ENCODE results near the gene ADGRA1.

ADGRA1 gene

DNA sequence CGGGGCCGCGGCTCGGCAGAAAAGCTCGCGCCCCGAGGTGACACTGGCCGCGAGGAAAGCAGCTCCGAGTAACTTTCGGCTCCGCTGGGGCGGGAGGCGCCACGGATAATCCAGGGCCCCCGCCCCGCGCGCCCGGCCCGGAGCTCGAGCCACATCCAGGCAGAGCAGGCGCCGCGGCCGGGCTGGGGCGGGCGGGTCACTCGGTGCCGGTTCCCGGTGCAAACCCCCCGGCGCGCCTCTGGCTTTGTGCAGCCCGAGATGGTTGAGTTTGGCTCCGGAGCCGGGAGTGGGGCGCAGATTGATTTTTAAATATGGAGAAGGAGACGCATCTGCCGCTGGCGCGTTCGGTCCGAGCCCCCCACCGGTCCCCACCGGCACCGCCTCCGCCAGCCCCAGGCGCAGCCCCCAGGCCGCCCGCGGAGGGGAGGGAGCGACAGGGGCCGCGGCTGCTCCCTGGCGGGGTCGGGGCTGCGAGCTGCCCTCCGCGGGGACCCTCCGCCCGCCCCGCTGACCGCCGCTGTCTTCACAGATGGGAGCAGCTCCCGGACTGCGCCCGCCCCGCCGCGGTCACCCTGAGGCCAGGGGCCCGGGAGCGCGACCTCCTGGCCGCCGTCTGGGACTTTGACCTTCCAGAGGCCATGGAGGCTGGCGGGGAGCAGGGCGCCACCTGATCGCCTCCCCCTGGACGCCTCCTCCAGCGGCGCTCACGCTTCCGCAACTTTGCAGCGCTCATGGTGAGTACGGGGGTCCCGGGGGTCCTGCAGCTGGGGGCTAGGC lies 643 bp downstream of the ADGRA1 start:
- DNase-seq (ENCODE audit: low read depth) = no peak
- TF ChIP-seq, protein P1, sequence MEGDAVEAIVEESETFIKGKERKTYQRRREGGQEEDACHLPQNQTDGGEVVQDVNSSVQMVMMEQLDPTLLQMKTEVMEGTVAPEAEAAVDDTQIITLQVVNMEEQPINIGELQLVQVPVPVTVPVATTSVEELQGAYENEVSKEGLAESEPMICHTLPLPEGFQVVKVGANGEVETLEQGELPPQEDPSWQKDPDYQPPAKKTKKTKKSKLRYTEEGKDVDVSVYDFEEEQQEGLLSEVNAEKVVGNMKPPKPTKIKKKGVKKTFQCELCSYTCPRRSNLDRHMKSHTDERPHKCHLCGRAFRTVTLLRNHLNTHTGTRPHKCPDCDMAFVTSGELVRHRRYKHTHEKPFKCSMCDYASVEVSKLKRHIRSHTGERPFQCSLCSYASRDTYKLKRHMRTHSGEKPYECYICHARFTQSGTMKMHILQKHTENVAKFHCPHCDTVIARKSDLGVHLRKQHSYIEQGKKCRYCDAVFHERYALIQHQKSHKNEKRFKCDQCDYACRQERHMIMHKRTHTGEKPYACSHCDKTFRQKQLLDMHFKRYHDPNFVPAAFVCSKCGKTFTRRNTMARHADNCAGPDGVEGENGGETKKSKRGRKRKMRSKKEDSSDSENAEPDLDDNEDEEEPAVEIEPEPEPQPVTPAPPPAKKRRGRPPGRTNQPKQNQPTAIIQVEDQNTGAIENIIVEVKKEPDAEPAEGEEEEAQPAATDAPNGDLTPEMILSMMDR (IDR thresholded peaks at IDR 0.05; ENCODE audit: insufficient read depth, low read depth, low read length, missing control alignments) = no peak
- no peak overlapping the region for H3K4me3 ChIP-seq (ENCODE audit: low read length)

DNA sequence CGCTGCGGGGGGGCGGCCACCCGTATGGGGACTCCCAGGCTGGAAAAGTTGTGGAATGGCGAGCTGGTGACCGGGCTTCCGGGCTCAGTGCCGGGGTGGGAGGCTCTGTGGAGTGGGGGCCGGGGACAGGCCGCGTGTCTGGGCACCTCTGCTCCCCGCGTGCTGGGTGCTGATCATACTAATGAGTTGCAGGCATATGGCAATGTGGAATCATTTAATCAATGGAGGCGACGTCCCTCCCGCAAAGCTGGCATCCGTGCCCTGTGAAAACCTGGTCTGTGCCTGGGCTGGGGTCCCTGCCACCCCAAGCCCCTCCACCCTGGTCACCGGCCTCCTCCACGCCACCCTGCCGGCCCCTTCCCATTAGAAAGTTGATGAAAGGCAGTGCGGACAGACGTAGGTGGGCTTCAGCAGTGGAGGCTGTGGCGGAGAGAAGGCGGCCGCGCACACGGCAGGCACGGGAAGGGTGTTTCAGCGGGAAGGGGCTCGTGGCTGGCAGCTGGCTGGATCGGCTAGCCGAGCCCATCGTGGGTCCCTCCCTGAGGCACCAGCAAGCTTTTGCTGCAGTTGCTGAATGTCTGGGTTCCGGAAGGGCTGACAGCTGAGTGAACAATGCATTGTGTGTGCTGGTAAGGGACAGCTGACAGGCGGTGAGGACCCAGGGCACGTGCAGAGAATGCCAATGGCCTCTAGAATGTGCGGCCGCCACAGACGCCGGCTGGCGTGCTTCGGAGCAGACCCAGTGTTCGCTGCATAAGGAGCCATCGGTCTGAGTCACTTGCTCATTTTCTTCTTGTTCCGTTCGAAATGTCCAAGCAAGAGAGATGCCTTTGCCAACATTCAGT lies 1.5 kb downstream of the ADGRA1 start:
- H3K4me3 ChIP-seq (ENCODE audit: low read length) = no peak overlapping the region
- DNase-seq (ENCODE audit: low read depth) = no peak
- TF ChIP-seq, protein P1 (IDR thresholded peaks at IDR 0.05; ENCODE audit: insufficient read depth, low read depth, low read length, missing control alignments) = no peak

DNA sequence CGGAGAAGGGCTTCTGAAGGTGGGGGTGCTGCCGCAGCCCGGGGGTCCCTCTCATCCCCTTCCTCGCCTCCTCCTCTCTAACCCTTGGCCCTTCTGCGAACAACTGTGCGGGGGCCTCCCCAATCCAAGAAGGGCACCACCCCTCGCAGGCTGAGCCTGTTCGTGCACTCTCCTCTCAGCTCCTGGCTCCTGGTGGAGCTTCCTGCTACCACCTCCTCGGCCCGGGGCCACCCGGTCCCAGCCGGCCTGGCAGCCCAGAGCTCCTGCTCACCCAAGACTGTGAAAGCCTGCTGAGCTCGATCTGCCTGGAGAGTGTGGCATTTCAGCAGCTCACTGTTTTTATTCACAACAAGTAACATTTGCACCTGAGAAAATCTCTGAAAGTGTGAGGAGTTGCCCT lies 2.4 kb downstream of the ADGRA1 start:
- no peak overlapping the region for H3K4me3 ChIP-seq (ENCODE audit: low read length)
- TF ChIP-seq, protein P1 (IDR thresholded peaks at IDR 0.05; ENCODE audit: insufficient read depth, low read depth, low read length, missing control alignments) = no peak
- DNase-seq (ENCODE audit: low read depth) = no peak

DNA sequence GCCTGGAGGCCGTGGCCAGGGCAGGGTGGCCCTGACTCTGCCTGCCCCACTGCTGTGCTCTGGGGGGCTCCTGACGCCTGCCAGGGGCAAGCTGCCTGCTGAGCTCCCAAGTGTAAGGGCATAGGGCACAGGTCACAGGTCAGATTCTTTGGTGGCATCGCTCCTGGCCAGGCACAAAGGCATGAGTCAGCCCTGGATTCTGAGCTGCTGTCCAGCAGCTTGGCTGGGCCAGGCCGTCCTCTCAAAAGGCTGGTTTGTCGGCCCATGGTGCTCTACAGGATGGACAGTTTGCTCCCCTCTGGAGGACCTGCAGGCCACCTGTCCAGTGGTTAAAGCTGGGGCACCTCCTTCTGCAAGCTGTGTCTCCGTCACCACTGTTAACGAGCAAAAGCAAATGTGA lies 2.9 kb downstream of the ADGRA1 start:
- DNase-seq (ENCODE audit: low read depth) = no peak
- H3K4me3 ChIP-seq (ENCODE audit: low read length) = no peak overlapping the region
- TF ChIP-seq, protein P1 (IDR thresholded peaks at IDR 0.05; ENCODE audit: insufficient read depth, low read depth, low read length, missing control alignments) = no peak

DNA sequence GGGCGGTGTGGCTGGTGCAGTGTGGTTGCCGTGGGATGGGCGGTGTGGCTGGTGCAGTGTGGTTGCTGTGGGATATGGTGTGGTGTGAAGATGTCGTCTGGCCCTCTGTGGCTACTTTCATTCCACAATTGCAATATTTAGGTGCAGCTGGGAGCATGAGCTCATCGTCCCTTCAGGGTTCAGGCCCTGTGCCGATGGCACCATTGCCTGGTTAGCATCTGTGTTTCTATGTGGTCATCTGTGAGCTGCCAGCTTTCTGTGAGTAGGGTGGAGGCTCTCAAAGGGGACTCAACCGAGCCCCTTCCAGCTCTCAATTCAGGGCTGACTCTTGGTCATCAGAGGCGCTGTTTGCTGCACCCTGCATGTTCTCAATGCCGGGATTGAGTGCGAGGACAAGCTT lies 3.6 kb downstream of the ADGRA1 start:
- no peak overlapping the region for H3K4me3 ChIP-seq (ENCODE audit: low read length)
- TF ChIP-seq, protein P1 (IDR thresholded peaks at IDR 0.05; ENCODE audit: insufficient read depth, low read depth, low read length, missing control alignments) = no peak
- no peak for DNase-seq (ENCODE audit: low read depth)

DNA sequence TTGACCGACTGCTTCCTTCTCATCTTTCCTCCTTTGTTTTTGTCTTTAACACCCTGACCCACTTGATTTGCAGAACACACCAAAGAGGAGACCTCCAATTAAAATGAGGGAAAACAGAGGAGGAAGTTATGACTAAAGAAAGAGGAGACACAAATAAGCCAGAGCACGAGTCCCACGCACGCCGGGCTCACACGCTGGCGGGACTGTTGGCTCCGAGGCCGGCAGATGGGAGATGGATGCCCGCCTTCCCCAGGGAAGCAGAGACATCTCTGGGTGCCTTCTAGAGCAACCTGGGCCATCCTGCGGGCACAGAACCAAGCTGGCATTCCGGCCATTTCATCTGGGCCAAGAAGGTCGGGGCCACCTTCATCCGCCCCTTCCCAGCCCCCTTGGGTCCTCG lies 5.6 kb downstream of the ADGRA1 start:
- no peak for DNase-seq (ENCODE audit: low read depth)
- TF ChIP-seq, protein P1 (IDR thresholded peaks at IDR 0.05; ENCODE audit: insufficient read depth, low read depth, low read length, missing control alignments) = no peak
- H3K4me3 ChIP-seq (ENCODE audit: low read length) = no peak overlapping the region
